DMS 273 (cell line): Measurements from ENCODE around the gene DIS3L2.
"Not testable (repeated sequence)": the region's sequence is repeated elsewhere in the genome, so short reads cannot be mapped to it uniquely, and the experiment has no call there.

Experiments used
- DNase-seq: peaks from one replicate; lab custom pipeline; 2025; ENCODE audit not compliant: unreplicated experiment; lab: John Stamatoyannopoulos, UW

Gene DIS3L2

DNA sequence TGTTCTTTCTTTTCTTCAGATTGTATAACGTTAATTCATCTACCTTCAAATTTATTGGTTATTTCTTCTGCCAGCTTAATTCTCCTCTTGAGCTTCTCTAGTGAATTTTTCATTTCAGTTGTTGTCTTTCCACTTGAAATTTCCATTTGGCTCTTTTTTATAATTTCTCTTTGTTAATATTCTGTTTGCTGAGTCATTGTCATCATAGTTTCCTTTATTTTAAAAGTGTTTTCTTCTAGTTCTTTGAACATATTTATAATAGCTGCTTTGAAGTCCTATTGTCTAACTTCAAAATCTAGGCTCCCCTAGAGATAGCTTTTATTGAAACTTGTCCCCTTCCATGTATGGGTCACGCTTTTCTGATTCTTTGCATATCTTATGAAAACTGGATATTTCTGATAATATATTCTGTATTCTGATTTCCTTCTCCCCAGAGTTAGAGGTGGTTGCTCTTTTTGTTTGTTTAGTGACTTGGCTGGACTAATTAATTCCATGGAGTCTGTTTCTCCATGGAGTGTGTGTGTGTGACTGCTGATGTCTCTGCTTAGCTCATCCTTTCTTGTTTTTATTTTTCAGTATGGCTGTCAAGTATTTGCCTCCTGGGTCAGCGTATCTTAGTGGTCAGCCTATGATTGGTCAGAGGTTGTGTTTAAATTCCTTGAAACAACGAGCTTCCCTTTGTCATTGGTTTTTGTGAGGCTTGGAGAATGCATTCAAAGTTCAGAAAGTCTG lies 47.6 kb downstream of the DIS3L2 start:
- DNase-seq, result no peak

DNA sequence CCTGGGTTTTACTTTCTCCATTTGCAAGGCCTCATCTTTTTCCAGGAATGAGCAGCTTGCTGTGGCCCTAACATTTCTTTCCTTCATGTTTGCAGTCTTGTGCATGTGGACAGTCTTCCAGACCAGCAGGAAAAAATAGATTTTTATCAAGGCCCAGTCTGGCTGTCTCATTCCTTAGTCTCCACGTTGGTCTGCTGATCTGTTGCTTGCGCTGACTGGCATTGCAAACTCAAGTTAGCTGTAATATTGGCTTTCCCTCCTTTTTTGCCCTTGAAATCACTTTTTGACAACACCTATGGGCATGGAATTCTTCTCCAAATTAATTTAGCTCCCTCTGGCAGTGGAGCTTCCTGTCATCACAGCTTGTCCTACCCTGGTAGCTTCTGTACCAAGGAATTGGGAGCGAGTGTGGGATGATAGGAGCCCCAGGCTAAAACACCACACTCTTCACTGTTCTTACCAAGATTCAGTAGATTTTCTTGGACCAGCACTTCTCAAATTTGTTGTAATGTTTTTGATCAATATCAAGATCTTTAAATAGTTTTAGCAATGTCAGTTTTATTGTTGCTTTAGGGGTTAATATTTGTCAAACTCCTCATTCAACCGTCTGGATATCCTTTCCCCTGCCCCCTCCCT lies 48.2 kb downstream of the DIS3L2 start:
- DNase-seq, result no peak

DNA sequence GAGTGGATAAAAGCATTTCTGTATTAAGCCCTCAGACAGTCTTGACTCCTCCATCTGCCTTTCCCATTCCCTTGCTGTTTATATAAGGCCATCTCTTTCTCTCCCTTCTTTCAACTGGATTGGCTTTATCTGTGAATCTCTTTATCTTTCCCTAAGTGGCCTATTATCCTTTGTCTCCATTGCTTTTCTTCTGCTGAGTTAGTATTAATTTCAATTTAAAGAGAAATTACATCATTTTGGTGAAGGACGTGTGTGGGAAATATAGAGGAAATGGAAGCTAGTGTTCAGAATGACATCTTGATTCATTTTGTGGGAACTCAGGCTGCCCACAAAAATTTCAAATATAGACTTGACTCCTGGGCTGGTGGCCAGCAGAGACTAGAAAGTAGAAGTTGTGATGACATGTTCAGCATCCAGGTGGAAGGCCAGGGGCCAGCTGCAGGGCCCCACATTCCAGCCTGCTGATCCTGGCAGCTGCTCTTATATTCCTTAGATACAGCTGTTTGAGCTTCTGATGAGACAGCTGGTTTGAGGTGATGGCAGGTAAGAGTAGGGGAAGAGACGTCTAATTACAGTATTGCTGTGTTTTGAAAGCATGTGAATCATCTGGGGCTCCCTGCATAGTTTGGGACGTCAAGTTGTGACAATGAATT lies 52.3 kb downstream of the DIS3L2 start:
- peak; percentile 31 for DNase-seq

DNA sequence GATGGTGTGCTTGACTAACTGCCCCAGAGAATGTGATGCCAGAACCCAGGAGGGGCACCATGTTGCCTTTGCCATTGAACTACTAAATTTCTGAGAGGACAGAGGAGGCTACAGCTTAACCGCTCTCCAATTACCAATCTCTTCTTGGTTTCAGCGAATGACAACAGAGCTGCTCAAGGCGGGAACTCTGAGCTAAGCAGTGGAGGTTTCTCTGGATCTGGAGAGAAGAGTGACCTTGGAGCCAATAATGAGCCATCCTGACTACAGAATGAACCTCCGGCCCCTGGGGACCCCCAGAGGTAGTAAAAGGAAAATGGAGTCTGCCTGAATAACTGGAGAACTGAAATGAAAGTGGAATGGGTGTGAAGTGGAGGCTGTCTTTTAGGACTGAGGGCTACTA lies 53.2 kb downstream of the DIS3L2 start:
- peak; percentile 33 for DNase-seq

DNA sequence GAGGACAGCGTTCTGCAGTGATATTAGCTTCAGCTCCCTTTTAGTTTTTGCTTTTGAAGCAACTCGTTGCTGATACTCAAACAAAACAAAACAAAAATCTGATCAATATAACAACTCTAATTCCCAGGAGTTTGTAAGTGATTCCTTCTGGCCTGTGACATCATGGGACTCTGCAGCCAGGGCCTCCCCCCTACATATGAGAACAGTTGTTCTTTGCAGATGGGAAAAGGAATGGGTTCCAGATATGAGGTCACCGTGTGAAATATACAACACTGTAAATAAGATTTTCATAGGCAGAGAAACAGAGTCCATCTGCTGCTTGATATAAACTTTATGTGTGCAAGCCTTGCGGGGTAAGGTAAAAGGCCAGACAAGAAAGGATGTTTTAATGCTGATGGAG lies 56.7 kb downstream of the DIS3L2 start:
- DNase-seq, result peak; percentile 18

DNA sequence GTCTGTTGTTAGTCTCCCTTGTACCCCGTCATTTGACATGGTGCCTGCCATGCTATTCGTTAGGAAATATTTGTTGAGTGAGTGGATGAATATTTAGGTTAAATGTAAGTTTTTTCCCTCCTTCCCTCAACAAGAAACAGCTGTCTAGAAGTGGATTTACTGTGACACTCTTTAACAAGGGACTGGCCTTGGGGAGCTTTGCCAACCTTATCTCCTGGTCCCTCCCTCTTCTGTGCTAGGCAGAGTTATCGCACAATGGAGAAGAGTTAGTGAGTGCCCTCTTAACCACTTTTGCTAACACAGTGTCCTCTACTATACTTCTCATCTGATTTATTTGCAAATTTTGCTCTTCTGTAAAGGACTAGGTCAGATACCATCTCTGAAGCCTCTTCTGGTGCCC lies 61.2 kb downstream of the DIS3L2 start:
- DNase-seq, result no peak

DNA sequence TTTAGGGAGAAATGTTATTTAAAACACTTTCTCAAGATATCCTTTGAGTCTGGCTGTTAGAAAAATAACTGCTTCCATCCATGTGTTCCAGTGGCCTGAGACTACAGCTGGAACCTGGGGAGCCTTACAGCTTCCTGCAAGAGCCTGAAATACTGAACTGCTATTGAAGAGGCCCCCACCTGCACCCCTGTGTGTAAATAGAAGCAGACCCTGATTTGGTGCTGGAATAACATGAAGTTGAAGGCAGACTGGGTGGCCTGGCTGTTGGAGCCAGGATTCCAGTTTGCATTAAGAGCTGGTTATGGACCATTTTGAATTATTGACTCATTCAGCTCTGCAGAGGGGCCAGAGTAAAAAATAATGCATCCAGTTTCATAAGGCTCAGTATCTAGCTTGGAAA lies 61.9 kb downstream of the DIS3L2 start:
- DNase-seq, result no peak

DNA sequence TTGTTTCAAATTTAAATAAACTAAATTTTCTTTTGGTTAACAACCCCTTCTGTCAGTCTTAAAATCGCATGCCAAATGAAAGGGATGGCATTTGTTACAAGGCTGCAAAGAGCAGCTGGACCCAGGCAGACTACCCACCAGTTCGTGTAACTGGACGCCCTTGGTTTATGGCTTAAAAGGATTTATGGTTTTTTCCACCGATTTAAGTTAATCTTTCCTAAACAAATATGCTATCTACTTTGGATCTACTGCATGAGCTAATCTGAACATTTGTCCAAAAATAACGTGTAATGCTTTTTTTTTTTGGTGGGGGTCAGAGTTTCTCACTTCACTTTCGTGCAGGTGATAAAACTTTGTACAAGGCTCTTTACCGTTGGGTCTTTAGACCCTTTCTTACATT lies 62.9 kb downstream of the DIS3L2 start:
- DNase-seq, result peak; percentile 31

DNA sequence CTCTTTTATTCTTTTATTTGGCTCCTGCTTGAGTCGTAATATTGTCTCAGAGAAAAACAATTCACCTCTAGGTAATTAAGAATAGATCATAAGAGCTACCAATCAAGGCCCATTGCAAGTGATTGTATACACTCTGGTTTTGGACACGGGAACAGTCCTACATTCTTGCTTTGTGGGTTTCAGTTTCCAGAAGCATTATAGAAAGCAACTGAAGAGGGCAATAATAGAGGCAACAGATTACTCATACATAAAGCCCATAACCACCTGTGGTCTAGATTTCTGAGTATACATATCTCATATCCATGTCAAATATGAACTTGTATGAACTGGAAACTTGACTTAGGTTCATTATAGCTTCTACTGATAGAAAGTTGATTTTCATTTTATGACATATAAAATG lies 65.4 kb downstream of the DIS3L2 start:
- no peak for DNase-seq

DNA sequence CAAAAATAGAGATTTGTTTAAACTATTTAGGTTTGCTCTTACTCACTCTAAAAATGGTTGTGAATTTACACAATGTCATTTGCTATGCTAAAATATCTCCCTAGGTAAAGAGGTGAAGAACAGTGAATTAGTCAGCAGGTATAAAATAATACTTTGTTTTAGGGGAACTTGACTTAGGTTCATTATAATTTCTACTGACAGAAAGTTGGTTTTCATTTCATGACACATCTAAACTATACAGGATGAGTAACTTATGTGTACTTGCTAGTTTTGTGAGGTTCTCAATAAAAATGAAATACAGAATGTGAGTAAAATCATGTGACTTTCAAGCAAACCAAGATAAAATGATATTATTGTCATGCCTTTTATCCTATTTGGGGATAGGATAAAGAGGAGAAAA lies 66.0 kb downstream of the DIS3L2 start:
- no peak for DNase-seq

DNA sequence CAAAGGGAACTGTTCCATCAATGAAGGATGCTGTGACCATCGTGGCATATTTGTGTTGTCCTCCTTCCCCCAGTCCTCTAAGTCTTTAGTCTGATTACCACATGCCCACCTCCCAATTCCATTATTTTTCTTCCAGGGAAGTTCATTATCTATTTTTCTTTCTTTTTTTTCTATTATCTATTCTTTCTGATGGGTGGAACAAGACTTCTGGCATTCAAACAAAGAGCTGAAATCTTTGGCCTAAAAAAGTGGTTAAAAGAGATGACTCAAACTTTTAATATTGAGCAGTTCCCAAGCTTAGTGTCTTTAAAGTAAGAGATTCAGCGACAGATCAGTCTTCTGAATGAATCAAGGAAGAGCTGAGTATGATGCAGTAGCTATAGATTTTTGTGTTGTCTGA lies 66.6 kb downstream of the DIS3L2 start:
- DNase-seq, result no peak

DNA sequence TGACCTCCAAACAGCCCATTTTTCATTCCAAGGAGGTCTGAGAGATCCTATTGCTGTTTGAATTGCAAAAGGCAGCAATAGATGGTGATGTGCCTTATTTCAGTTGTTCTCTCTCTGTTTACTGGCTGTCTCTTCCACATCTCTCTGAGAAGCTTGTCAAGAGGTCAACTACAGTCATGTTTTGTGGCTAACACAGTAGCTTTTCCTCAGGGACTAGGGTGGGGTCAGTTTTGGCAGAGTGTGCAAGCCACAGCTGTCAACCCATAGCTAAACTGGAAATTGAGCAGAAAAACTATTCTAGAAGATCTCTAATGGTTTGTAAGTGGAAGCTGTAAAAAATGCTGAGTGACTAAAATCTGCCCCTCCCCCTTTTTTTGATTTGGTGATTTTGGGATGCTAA lies 67.1 kb downstream of the DIS3L2 start:
- no peak for DNase-seq

DNA sequence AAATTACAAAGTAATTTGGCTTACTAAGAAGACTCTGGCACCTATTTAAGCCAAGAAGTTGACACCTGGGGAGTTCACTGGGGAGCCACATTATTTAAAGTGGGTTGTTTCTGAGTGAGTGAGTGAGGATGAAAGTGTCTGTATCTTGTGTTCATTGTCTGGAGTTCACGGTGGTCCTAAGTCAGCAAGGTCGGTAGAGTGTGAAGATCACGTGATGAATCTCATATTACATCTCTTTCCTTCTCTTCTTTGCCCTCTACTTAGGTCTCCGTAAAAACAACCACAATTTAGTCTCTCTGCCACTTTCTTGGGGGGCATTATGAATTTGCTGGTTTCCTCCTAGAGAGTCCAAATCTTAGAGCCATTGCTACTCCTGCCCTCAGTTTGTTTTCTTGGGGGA lies 67.8 kb downstream of the DIS3L2 start:
- DNase-seq, result no peak

DNA sequence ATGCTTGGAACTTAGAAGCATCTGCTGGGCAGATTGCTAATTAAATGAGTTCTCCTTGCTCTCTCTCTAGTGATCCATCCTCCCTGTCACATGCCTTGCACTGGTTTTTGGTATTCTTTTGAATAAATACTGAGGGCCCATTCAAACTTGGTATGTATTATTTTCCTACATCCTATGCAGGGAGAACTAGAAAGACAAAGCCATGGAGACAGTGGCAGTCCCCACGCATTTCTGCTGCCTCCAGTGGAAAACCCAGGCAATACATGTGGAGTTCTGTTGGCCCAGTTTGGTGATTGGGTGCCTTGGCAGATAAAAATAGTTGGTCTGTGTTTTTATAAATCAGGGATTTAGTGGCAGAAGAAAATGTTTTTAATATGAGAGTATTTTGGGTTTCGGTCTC lies 68.7 kb downstream of the DIS3L2 start:
- DNase-seq, result peak; percentile 29

DNA sequence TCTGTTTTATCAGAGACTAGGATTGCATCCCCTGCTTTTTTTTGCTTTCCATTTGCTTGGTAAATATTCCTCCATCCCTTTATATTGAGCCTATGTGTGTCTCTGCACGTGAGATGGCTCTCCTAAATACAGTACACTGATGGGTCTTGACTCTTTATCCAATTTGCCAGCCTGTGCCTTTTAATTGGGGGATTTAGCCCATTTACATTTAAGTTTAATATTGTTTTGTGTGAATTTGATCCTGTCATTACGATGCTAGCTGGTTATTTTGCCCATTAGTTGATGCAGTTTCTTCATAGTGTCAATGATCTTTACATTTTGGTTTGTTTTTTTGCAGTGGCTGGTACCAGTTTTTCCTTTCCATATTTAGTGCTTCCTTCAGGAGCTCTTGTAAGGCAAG lies 73.8 kb downstream of the DIS3L2 start:
- not testable (repeated sequence) for DNase-seq

DNA sequence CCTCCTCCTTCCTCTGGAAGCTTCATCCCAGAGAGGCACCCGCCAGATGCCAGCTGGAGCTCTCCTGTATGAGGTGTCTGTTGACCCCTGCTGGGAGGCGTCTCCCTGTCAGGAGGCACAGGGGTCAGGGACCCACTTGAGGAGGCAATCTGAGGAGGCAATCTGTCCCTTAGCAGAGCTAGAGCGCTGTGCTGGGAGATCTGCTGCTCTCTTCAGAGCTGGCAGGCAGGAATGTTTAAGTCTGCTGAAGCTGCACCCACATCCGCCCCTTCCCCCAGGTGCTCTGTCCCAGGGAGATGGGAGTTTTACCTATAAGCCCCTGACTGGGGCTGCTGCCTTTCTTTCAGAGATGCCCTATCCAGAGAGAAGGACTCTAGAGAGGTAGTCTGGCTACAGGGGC lies 75.4 kb downstream of the DIS3L2 start:
- not testable (repeated sequence) for DNase-seq

DNA sequence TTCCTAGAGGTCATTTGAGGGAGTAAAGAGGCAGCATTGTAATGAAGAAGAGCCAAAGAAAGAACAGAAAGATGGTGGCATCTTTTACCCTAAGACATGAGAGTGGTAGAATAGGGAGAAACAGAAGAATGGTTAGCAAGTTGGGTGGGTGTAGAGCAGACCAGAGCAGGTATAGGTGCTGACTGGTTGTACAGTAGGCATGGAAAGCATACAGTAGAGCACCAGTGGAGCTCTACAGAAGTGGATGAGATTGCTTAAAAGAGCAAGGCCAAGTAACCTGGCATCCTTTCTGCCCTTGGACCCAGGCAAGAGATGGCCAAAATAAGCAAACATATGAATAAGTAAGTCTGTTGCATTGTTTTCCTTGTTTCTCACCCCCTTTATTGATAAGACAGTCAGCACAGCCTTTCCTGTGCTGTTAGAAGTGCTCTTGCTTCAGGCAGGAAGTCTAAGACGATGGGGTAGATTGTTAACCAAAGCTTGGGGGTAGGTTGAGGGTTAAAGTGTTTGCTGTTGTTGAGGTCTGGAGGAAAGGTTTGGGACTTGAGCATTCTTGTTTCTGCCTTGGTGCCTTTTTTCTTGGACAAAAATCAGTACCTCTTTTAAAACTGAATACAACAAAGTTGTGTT lies 76.9 kb downstream of the DIS3L2 start:
- no peak for DNase-seq

DNA sequence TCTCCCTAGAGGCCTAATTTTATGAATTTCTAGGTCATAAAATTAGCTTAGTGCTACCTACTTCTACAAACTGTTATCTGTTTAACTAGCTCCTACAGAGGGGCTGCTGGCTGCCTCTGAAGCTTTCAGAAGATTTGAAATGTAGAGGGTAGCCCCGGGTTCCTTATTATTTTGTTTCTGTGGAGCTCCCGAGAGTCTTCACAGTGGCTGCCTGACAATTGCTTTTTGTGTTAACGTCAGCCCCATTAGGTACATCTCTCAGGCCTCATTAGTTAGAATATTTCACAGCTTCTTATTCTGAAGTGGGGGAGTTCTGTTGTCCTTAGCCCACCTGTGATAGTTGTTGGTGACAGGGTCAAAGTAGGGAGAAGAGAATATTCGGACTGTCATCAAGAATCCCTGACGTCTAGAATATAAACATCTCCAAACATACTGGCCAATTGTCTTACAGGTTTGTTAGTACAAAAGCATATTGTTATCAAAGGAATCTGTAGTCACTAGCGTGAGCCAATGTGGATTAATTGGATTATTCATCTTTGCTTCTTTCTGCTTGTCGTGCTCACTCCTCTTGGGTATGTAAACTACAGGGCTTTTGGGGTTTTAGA lies 77.5 kb downstream of the DIS3L2 start:
- DNase-seq, result no peak

DNA sequence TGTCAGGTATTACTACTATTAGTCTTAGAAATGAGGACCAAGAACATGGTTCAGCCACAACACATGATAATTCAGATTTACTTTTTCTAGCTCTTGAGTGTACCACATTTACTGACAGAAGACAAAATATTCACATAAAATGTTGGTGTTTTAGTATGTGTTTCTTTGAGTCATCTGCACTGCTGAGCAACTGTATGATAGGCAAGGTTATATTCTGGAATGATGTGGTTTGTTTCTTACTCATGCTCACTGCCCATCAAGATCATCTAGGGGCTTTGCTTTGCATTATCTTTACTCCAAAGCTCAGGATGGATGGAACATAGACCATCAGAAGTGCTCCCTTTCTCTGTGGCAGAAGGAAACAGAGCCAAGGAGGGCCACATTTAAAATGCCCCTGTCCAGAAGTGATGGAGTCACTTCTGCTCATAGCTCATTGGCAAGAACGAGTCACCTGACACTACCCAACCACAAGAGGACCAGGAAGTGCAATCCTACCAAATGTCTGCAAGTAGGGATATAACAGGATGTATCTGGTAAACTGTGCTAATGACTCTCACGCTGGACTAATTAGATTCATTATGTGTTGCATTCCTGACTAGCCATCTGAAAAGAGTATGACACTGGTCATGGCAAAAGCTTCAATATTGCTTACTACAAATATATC lies 81.5 kb downstream of the DIS3L2 start:
- no peak for DNase-seq

DNA sequence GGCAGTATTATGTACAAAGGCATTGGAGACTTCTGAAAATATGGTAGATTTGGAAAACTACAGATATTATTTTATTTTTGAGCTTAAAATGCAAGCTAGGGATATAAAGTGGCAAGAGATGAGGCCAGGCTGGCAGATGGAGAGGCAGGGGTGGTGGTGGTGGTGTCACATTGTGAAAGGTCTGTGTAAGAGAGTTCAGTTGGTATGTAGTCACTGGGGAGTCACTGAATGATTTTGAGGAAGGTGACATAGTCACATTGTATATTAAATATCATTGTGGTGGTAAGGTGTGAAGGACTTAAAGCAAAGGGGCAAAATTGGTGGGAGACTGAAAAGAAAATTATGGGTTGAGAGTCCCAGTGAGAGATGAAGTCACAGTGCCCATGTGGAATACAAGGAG lies 82.5 kb downstream of the DIS3L2 start:
- no peak for DNase-seq

DNA sequence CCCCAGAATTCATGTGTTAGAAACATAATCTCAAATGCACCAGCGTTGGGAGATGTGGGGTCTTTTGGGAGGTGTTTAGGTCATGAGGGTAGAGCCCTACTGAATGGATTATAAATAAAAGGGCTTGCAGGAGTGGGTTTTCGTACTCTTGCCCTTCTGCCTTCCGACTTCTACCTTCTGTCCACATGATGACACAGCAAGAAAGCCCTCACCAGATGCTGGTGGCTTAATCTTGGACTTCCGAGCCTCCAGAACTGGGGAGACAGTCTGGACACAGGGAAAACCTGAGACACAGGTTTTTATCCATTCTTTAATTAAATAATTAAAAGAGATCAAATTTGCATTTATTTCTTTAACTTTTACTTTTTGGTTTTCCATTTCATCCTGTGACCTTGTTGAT lies 87.8 kb downstream of the DIS3L2 start:
- DNase-seq, result peak; percentile 37
